GM13976 (cell line): ENCODE results near the gene TBL1XR1.

Experiments
- DNase-seq: peaks from one replicate; pipeline ENCODE4 v3.0.0; 2012; ENCODE audit warnings: low spot score
- in situ Hi-C: fragments of 300-500 bp; cut with MboI; formaldehyde crosslinking; loops from one replicate; pipeline ENCODE4 v1.12.0; 2022; ENCODE audit warnings: low sequenced_read_pairs, mixed read lengths, inconsistent platforms; ENCODE audit not compliant: unreplicated experiment
- TF ChIP-seq, protein P1 (sequence below): IDR thresholded peaks from 2 replicates; pipeline ENCODE4 v1.5.1; 2012; ENCODE audit warnings: borderline replicate concordance, mild to moderate bottlenecking; ENCODE audit not compliant: insufficient read depth; ENCODE audit errors: extremely low read depth, missing control alignments, control extremely low read depth

The TBL1XR1 gene

DNA sequence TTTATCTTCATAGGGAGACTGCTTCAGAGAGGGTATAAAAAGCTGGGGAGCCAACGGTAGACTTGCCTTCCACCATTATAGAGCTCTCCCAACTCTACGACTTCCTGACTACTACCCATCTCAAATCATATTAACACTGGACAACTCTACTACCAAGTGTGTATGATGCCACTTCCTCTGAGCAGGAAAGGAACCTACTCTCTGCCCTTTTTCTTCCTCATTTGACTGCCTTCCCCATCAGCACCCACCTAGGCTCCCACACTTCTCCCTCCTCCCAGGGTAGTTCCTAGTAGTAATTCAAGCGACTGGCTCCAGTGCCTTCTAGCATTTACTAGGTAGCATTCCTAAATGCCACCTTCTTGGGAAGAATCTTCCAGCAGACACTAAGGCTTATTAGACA, 24.5 kb upstream of the TBL1XR1 start:
- TF ChIP-seq, protein P1, sequence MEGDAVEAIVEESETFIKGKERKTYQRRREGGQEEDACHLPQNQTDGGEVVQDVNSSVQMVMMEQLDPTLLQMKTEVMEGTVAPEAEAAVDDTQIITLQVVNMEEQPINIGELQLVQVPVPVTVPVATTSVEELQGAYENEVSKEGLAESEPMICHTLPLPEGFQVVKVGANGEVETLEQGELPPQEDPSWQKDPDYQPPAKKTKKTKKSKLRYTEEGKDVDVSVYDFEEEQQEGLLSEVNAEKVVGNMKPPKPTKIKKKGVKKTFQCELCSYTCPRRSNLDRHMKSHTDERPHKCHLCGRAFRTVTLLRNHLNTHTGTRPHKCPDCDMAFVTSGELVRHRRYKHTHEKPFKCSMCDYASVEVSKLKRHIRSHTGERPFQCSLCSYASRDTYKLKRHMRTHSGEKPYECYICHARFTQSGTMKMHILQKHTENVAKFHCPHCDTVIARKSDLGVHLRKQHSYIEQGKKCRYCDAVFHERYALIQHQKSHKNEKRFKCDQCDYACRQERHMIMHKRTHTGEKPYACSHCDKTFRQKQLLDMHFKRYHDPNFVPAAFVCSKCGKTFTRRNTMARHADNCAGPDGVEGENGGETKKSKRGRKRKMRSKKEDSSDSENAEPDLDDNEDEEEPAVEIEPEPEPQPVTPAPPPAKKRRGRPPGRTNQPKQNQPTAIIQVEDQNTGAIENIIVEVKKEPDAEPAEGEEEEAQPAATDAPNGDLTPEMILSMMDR = no peak
- DNase-seq = no peak

DNA sequence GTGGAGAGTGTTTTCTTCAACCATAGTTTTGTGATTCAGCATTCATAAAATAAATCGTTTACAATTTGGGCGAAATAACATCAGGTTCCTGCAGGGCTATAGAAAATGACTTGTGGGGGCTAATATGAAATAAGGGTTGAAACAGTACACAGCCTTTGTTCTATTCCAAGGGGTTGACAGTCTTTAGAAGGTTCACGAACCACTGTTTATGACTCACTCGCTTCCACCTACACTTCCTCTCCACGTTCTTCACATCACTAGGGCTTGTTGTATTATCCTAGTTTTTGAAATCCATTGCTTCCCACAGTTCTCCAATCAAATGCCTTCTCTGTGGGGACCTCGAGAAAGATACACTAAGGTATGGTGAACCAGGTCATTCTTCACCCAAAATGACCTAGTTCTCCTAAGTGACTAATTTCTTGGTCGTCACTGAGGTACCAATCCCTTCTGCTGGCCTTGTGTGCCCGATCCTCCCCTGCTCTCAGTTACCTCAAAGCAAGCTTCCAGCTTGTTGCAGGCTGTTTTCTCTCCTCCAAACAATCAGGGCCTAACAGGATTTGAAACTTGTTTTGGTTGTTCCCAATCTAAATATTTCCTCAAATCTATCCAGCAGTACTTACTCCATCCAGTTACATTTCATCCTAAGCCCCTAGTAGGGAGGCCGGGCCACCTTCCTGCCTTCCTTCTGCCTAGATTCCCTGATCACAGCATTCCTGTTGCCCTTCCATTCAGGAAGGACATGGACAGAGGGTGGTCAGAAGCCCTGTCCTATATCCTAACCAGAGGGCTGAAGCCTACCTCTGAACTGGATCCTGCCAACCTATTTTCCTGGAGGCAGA, 23.1 kb upstream of the TBL1XR1 start:
- TF ChIP-seq, protein P1 = no peak
- in situ Hi-C loops = no loop called here
- no peak for DNase-seq

More for the DNA sequence above, 24.5 kb upstream of the TBL1XR1 start:
- in situ Hi-C loops = no loop called here

DNA sequence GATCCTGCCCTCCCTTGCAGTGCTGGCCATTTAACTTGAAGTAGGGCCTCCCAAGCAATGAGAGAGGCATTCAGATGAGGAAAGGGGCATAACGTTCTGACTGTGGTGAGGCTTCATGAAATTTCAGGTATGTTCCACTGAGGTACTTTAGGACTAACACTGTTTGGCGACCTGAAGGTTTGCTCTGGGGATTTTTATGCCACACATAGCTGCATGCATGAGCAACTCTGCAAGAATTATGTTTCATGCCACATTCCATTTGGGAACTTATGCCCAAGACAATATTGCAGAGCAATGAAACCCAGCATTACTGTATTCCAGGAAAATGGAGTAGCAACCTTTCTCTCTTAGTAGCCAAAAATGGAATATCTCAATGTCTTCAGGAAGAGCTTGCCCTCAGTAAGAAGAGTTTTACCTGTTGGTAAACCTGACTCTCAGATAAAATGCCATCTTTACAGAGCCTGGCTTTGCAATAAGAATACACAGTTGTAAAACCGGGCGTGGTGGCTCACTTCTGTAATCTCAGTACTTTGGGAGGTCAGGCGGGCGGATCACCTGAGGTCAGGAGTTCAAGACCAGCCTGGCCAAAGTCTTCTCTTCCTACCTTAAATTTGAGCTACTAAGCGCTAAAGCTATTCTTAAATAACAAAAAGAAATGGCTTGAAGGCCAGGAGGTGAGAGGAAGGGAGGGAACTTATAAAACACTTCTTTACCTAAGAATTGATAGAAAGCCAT, 16.7 kb upstream of the TBL1XR1 start:
- in situ Hi-C loops = no loop called here
- DNase-seq = no peak
- TF ChIP-seq, protein P1 = no peak

DNA sequence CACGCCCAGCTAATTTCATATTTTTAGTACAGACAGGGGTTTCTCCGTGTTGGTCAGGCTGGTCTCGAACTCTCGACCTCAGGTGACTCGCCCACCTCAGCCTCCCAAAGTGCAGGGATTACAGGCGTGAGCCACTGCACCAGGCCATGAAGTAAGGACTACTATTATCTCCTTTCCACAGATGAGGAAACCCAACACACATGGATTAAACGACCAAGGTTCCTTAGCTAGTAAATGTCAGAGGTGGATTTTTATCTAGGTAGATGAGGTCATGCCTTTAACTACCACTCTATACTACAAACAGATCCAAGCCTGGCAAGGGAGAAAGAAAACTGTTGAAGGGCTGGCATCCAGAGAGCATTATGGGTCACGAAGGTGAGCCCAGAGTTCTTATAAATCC, 15.5 kb upstream of the TBL1XR1 start:
- TF ChIP-seq, protein P1 = no peak
- in situ Hi-C loops = no loop called here
- no peak for DNase-seq

DNA sequence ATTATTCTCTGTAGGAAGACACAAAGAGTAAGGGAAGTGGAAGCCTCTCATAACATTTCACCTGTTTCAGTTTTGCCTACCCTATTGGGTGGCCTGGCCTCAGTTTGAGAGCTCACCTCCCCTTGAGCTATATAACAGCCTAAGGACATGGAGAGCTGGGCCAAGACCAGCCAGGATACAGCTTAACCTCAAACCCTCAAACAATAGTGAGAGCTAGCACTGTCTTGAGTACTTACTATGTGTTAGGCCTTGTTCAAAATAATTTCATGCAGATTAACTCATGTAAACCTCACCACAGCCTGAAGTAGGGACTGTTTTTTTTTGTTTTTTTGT, 15.0 kb upstream of the TBL1XR1 start:
- DNase-seq = no peak
- in situ Hi-C loops = no loop called here
- TF ChIP-seq, protein P1 = no peak

DNA sequence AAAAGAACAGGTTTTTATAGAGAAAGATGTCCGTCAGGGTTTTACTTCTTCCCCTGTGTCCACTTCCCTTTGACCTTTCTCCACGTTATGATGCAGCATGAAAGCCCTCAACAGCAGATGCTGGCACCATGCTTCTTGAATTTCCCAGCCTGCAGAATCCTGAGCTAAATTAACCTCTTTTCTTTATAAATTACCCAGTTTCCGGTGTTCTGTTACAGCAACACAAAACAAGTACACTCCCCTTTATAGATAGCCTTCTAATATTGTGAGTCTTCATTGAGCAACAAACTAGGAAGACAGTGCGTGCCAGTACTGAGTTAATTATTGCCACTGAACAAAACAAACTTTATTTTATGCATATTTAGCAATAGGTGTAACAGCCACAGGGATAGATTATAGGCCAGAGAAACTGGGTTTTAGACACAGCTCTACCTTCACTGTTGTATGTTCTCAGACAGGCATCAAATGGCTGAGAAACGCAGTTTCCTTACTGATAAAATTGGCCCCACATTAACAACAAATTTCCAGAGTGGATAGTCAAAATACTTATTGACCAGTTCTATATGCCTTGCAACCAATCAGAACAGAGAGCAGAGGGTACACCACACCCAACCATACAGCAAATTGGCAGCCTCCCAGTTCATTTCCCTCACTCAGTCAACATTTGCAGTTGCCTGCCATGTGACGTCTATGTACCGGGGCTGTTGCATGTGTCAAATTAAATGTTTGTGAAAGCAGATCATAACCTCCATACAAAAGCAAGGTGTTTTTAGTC, 14.4 kb upstream of the TBL1XR1 start:
- DNase-seq = no peak
- TF ChIP-seq, protein P1 = no peak
- in situ Hi-C loops = no loop called here
